HG03354 (cell line): ENCODE results near the gene RIN3.
A peak's percentile ranks its signal among the peaks of the same experiment; 100 is the strongest.

Source experiments
- ATAC-seq: cut with Tn5 transposase; IDR thresholded peaks from one replicate; pipeline ENCODE4 v1.9.1; 2021; ENCODE audit warnings: mild to moderate bottlenecking; ENCODE audit not compliant: unreplicated experiment, poor library complexity, severe bottlenecking

The RIN3 gene

GRCh38 chr14:92653162-92653651 lies 139.6 kb downstream of the RIN3 start:
- ATAC-seq = no peak

- ATAC-seq = no peak
Observed at GRCh38 chr14:92654239-92654901, 140.8 kb downstream of the RIN3 start.

GRCh38 chr14:92655419-92656201 lies 142.0 kb downstream of the RIN3 start:
- ATAC-seq = no peak

DNA sequence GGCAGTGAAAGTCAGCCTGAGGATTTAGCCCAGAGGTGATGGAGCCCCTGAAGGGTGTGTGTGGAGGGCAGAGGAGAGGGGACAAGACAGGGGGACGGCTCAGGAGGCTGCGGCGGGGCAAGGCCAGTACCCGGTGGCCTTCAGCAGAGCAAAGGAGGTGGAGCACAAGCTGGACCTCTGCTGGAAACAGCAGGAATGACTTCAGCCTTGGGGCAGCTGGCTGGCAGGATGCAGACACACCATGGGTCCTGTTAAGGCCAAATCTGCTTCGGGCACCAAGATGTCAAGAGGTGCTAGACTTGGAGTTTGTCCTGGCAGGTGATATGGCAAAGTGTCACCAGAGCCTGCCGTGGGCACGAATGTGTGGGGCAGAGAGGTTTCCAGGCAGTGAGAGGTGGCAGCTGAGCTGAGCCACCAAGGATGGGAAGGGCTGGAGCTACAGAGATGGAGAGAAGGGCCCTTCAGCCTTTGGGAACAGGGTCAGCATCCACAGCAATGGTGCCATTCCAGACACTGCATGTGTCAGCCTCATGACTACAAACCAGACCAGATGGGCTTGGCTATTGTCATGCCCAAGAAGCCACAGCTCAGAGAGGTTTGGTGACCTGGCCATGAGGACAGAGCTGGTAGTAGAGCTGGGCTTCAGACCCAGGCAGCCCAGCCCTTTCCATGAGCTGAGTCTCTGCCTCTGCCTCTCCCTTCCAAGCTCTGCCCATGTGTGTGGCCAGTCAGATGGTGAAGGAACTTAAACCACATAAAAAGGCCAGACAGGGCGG lies 142.9 kb downstream of the RIN3 start:
- no peak for ATAC-seq

DNA sequence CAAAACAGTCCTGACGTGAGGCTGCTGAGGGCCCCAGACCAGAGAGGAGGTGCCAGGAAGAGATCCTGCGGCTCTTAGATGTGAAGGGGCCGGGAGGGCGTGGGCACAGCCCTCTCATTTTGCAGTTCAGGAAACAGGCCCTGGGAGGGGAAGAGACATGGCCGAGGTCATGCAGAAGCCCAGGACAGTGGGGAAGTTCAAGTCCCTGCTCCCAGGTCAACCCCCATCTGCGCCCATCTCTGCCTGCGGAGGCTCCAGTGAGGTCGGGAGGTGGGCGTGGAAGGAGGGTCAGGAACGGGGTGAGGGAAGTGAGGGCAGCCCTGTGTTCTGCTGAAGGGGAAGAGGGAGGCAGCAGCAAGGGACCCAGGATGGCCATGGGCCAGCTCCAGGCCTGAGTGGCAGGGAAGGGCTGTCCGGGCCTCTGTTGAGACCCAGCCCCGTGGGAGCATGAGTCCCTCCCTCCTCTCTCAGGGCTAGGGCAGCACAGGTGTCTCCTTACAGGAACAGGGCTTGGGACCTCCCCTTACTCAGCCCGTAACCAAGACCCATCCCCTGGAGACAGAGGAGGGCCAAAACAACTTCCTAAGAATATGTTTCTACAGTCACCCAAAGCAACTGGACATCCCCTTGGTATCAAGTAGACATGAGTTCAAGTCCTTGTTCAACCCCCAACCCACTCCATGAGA lies 144.0 kb downstream of the RIN3 start:
- no peak for ATAC-seq

DNA sequence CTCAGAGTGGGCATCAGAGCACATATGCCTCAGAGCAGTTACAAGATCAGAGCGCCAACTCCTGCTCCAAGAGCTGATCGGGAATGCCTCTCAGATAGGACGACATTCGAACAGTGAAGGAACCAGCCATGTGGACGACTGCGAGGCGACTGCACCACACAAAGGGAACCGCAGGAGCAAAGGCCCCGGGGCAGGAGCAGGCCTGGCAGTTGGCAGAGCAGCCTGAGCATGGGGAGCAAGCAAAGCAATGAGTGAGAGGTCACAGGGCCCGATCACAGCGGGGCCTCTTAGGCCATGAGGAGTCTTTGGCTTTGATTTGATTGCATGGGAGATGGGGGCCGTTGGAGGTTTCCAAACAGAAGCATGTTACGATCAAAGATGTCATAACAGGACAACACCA lies 144.6 kb downstream of the RIN3 start:
- no peak for ATAC-seq

DNA sequence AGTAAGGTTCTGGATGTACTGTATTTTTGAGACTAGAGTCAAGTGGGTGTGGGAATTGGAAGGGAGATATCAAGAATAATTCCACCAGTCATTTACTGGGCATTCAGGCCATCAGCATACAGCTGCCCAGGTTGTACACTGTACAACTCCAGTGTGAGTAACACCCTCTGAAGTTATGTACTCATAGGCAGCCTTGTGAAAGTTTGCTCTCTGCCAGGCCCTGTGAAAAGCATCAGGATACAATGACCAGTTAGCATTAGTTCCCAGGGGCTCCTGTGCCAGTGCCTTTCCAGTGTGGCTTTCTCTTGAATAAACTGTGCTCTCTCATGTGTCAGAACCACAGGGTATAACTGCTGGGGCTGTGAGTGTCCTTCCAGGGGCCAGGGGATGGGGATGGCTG lies 145.1 kb downstream of the RIN3 start:
- ATAC-seq = no peak

- no peak for ATAC-seq
Observed at GRCh38 chr14:92659765-92660561, 146.4 kb downstream of the RIN3 start.

- ATAC-seq = no peak
Observed at GRCh38 chr14:92660571-92660970, 147.0 kb downstream of the RIN3 start.

DNA sequence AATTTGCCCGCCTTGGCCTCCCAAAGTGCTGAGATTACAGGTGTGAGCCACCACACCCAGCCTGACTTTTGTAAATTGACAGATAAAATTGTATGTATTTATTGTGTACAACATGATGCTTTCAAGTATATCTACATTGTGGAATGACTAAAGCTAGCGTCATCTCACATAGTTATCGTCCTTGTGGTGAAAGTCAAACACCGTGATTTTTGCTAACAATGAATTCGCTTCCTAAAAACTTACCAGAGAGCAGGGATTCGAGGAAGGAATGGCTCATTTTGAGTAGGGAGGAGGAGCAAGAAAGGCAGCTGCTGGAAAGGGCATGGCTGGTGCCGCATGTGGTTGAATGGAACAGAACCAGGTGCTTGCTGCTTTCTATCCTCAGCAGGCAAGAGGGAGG lies 149.5 kb downstream of the RIN3 start:
- ATAC-seq = no peak

DNA sequence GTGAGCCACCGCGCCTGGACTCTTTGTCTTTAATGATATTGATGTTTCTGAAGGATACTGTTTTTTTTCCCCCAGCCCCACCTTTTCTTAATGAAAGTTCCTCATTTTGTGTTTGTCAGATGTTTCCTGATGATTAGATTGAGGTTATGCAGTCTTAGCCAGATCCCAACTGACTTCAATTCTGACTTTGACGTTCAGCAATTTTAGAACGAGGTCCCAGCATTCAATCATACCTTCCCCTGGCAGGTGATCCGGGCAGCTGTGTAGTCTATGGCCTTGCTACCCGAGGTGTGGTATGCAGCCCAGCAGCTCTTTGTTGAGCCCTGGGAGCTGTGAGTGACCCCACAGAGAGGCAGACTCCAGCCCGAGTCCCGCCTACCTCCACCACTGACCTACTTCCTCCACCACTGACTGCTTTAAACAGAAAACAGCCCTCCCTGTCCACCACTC lies 152.1 kb downstream of the RIN3 start:
- no peak for ATAC-seq

GRCh38 chr14:92666251-92666650 lies 152.7 kb downstream of the RIN3 start:
- no peak for ATAC-seq

GRCh38 chr14:92668276-92668973 lies 154.8 kb downstream of the RIN3 start:
- no peak for ATAC-seq

GRCh38 chr14:92670160-92670559 lies 156.6 kb downstream of the RIN3 start:
- peak; percentile 55 for ATAC-seq

- ATAC-seq = no peak
Observed at GRCh38 chr14:92670643-92671366, 157.2 kb downstream of the RIN3 start.

- no peak for ATAC-seq
Observed at GRCh38 chr14:92673601-92674150, 160.1 kb downstream of the RIN3 start.

- ATAC-seq = no peak
Observed at GRCh38 chr14:92675421-92675820, 161.8 kb downstream of the RIN3 start.

GRCh38 chr14:92675976-92676375 lies 162.4 kb downstream of the RIN3 start:
- no peak for ATAC-seq
